ENCODE results near the gene GPS1.

Gene GPS1

GRCh38 chr17:82048571-82048971, 3.1 kb upstream of the GPS1 start:
- Histone ChIP-seq H4K20me1 (ENCODE audit: low read depth, low read length) (no peaks in the 10 kb centered on the region), H3K27ac (ENCODE audit: low read depth, low read length) (no peak overlapping the region), H3K4me3 (ENCODE audit: insufficient read depth, low read length, poor library complexity, severe bottlenecking) (no peak overlapping the region), H3K36me3 (ENCODE audit: low read length) (no peaks in the 10 kb centered on the region), H3K9me2 (replicated peaks; ENCODE audit: insufficient read depth, low read length) (no peaks in the 10 kb centered on the region), H2AFZ (ENCODE audit: low read depth, low read length, severe bottlenecking) (no peak overlapping the region), H3K79me2 (ENCODE audit: insufficient read depth, low read length) (peaks cover 10% of the 10 kb centered on the region), H3F3A (ENCODE audit: insufficient read depth) (no peaks in the 10 kb centered on the region), H3K9ac (ENCODE audit: low read length) (no peak overlapping the region), H3K9me3 (ENCODE audit: insufficient read depth, low read length) (no peaks in the 10 kb centered on the region), H3K4me2 (ENCODE audit: low read depth, low read length, poor library complexity, severe bottlenecking) (no peak overlapping the region), H3K27me3 (ENCODE audit: low read length) (no peaks in the 10 kb centered on the region)
- TF ChIP-seq, protein P1, sequence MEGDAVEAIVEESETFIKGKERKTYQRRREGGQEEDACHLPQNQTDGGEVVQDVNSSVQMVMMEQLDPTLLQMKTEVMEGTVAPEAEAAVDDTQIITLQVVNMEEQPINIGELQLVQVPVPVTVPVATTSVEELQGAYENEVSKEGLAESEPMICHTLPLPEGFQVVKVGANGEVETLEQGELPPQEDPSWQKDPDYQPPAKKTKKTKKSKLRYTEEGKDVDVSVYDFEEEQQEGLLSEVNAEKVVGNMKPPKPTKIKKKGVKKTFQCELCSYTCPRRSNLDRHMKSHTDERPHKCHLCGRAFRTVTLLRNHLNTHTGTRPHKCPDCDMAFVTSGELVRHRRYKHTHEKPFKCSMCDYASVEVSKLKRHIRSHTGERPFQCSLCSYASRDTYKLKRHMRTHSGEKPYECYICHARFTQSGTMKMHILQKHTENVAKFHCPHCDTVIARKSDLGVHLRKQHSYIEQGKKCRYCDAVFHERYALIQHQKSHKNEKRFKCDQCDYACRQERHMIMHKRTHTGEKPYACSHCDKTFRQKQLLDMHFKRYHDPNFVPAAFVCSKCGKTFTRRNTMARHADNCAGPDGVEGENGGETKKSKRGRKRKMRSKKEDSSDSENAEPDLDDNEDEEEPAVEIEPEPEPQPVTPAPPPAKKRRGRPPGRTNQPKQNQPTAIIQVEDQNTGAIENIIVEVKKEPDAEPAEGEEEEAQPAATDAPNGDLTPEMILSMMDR (IDR thresholded peaks at IDR 0.05; ENCODE audit: insufficient read depth, low read length, poor library complexity, severe bottlenecking): no peak
- TF ChIP-seq EZH2phosphoT487 (conservative IDR thresholded peaks at IDR 0.05; ENCODE audit: low read length): no peak

GRCh38 chr17:82049106-82049505, 2.6 kb upstream of the GPS1 start:
- no peak overlapping the region for H3K27ac ChIP-seq (ENCODE audit: low read depth, low read length)
- peaks cover 10% of the 10 kb centered on the region for H3K79me2 ChIP-seq (ENCODE audit: insufficient read depth, low read length)
- no peak overlapping the region for H3K4me2 ChIP-seq (ENCODE audit: low read depth, low read length, poor library complexity, severe bottlenecking)
- no peak overlapping the region for H2AFZ ChIP-seq (ENCODE audit: low read depth, low read length, severe bottlenecking)
- no peaks in the 10 kb centered on the region for H3K27me3 ChIP-seq (ENCODE audit: low read length)
- no peaks in the 10 kb centered on the region for H3K9me2 ChIP-seq (replicated peaks; ENCODE audit: insufficient read depth, low read length)
- no peaks in the 10 kb centered on the region for H3K9me3 ChIP-seq (ENCODE audit: insufficient read depth, low read length)
- no peak for TF ChIP-seq EZH2phosphoT487 (conservative IDR thresholded peaks at IDR 0.05; ENCODE audit: low read length)
- TF ChIP-seq, protein P1 (IDR thresholded peaks at IDR 0.05; ENCODE audit: insufficient read depth, low read length, poor library complexity, severe bottlenecking): no peak
- H3K36me3 ChIP-seq (ENCODE audit: low read length): no peaks in the 10 kb centered on the region
- H3F3A ChIP-seq (ENCODE audit: insufficient read depth): no peaks in the 10 kb centered on the region
- no peak overlapping the region for H3K4me3 ChIP-seq (ENCODE audit: insufficient read depth, low read length, poor library complexity, severe bottlenecking)
- H4K20me1 ChIP-seq (ENCODE audit: low read depth, low read length): no peaks in the 10 kb centered on the region
- no peak overlapping the region for H3K9ac ChIP-seq (ENCODE audit: low read length)

DNA sequence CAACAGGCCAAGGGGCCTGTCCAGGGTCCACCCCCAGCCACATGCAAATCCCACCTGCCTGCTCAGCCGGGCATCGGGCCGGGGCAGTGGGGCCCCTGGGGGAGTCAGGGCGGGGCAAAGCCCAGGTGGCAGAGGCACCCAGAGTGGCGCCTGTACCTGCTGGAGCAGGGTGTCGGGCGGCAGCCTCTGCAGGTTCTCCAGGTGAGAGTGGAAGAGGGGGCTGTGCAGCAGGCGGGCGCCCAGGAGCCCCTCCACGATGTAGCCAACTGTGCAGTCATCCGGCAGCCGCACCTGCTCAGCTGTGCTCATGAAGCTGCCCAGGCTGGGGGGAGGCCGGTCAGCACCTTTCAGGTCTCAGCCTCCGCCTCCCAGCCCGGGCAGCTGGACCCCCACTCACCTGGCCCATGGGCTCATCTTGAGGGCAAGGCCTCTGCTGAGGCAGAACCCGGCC, 2.2 kb upstream of the GPS1 start:
- H3K9me3 ChIP-seq (ENCODE audit: insufficient read depth, low read length): no peaks in the 10 kb centered on the region
- H3F3A ChIP-seq (ENCODE audit: insufficient read depth): no peaks in the 10 kb centered on the region
- no peak overlapping the region for H3K27ac ChIP-seq (ENCODE audit: low read depth, low read length)
- no peak overlapping the region for H3K4me3 ChIP-seq (ENCODE audit: insufficient read depth, low read length, poor library complexity, severe bottlenecking)
- TF ChIP-seq, protein P1 (IDR thresholded peaks at IDR 0.05; ENCODE audit: insufficient read depth, low read length, poor library complexity, severe bottlenecking): no peak
- TF ChIP-seq EZH2phosphoT487 (conservative IDR thresholded peaks at IDR 0.05; ENCODE audit: low read length): no peak
- H3K9ac ChIP-seq (ENCODE audit: low read length): no peak overlapping the region
- H3K4me2 ChIP-seq (ENCODE audit: low read depth, low read length, poor library complexity, severe bottlenecking): no peak overlapping the region
- H3K36me3 ChIP-seq (ENCODE audit: low read length): no peaks in the 10 kb centered on the region
- no peaks in the 10 kb centered on the region for H4K20me1 ChIP-seq (ENCODE audit: low read depth, low read length)
- H2AFZ ChIP-seq (ENCODE audit: low read depth, low read length, severe bottlenecking): no peak overlapping the region
- H3K9me2 ChIP-seq (replicated peaks; ENCODE audit: insufficient read depth, low read length): no peaks in the 10 kb centered on the region
- H3K27me3 ChIP-seq (ENCODE audit: low read length): no peaks in the 10 kb centered on the region
- peaks cover 10% of the 10 kb centered on the region for H3K79me2 ChIP-seq (ENCODE audit: insufficient read depth, low read length)
